SU-DHL-6 (cell line): ENCODE results near the gene ROR1.

ENCODE experiments used
- H2AFZ ChIP-seq: fragments of 200-600 bp; sonication (generic); 2 replicates; pipeline ENCODE4 v1.6.1; 2014; ENCODE audit warnings: low read depth, mild to moderate bottlenecking, moderate library complexity, mixed read lengths, antibody characterized with exemption, low read length; ENCODE audit not compliant: severe bottlenecking
- H3F3A ChIP-seq: fragments of 200-600 bp; shearing (Covaris generic); 2 replicates; pipeline ENCODE4 v1.6.0; 2016; ENCODE audit warnings: antibody characterized with exemption, mild to moderate bottlenecking; ENCODE audit not compliant: insufficient read depth
- H3K27ac ChIP-seq: fragments of 200-600 bp; sonication (generic); 2 replicates; pipeline ENCODE4 v1.5.1; 2016; ENCODE audit warnings: low read depth, mild to moderate bottlenecking, low read length, moderate library complexity, mixed read lengths
- H3K27me3 ChIP-seq: fragments of 200-600 bp; sonication (generic), shearing (Covaris generic); 2 replicates; pipeline ENCODE4 v1.6.0; 2014; ENCODE audit warnings: mild to moderate bottlenecking, low read length
- H3K36me3 ChIP-seq: fragments of 200-600 bp; sonication (generic); 2 replicates; pipeline ENCODE4 v1.6.1; 2014; ENCODE audit warnings: mild to moderate bottlenecking, low read length, mixed read lengths
- H3K4me2 ChIP-seq: fragments of 300-600, 200-600 bp; shearing (Covaris generic), sonication (generic); 2 replicates; pipeline ENCODE4 v1.6.0; 2014; ENCODE audit warnings: low read length, low read depth, mild to moderate bottlenecking; ENCODE audit not compliant: poor library complexity, severe bottlenecking
- H3K4me3 ChIP-seq: fragments of 200-600 bp; sonication (generic); 2 replicates; pipeline ENCODE4 v1.5.1; 2014; ENCODE audit warnings: antibody characterized with exemption, low read length, mild to moderate bottlenecking, mixed read lengths; ENCODE audit not compliant: insufficient read depth, poor library complexity, severe bottlenecking
- H3K79me2 ChIP-seq: fragments of 200-600 bp; sonication (generic); 2 replicates; pipeline ENCODE4 v1.6.1; 2014; ENCODE audit warnings: mild to moderate bottlenecking, low read length, moderate library complexity; ENCODE audit not compliant: insufficient read depth
- H3K9ac ChIP-seq: fragments of 200-600 bp; sonication (generic); 2 replicates; pipeline ENCODE4 v1.7.0; 2014; ENCODE audit warnings: mild to moderate bottlenecking, low read length
- H3K9me2 ChIP-seq: fragments of 200-600 bp; sonication (generic); replicated peaks from 2 replicates; pipeline ENCODE4 v1.6.1; 2014; ENCODE audit warnings: low read length; ENCODE audit not compliant: insufficient read depth
- H3K9me3 ChIP-seq: fragments of 200-600 bp; sonication (generic); 2 replicates; pipeline ENCODE4 v1.6.1; 2014; ENCODE audit warnings: low read length, mixed read lengths; ENCODE audit not compliant: insufficient read depth
- H4K20me1 ChIP-seq: fragments of 200-600 bp; sonication (generic); 2 replicates; pipeline ENCODE4 v1.6.1; 2014; ENCODE audit warnings: low read depth, mild to moderate bottlenecking, antibody characterized with exemption, low read length, moderate library complexity, mixed read lengths
- EZH2phosphoT487 ChIP-seq: fragments of 200-600 bp; sonication (generic), shearing (Covaris generic); conservative IDR thresholded peaks from 2 replicates; pipeline ENCODE4 v1.6.1; 2018; ENCODE audit warnings: mild to moderate bottlenecking, antibody characterized with exemption, low read length, moderate library complexity, mixed read lengths
- TF ChIP-seq, protein P1 (sequence below): fragments of 200-600 bp; sonication (generic); IDR thresholded peaks from one replicate; pipeline ENCODE4 v1.5.1; 2017; ENCODE audit warnings: antibody characterized with exemption, mild to moderate bottlenecking, low read length, moderate library complexity; ENCODE audit not compliant: insufficient read depth, poor library complexity, severe bottlenecking

The ROR1 gene

DNA sequence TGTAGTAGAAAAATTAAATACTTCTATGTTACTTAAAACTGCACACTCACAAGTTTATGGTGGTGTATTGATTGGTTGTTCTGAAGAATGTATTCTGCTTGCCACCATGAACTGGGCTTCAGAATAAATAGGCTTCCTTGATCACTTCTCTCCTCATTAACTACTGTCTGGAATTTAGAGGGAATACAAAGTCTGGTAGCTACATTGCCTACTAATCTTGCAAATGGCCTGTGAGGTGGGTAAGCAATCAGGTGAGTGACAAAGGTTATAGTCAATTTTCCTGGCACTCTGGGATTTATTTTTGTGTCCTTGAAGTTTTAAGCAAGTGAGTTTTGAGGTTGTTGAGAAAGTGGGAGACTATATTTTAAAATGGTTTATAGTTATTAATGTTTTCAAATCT is 101.8 kb downstream of the ROR1 start:
- H2AFZ ChIP-seq = no peak overlapping the region
- H3K4me2 ChIP-seq = no peak overlapping the region
- no peaks in the 10 kb centered on the region for H3F3A ChIP-seq
- no peaks in the 10 kb centered on the region for H3K9me3 ChIP-seq
- no peaks in the 10 kb centered on the region for H4K20me1 ChIP-seq
- H3K4me3 ChIP-seq = no peak overlapping the region
- H3K9ac ChIP-seq = no peak overlapping the region
- no peaks in the 10 kb centered on the region for H3K79me2 ChIP-seq
- no peak for TF ChIP-seq EZH2phosphoT487
- TF ChIP-seq, protein P1, sequence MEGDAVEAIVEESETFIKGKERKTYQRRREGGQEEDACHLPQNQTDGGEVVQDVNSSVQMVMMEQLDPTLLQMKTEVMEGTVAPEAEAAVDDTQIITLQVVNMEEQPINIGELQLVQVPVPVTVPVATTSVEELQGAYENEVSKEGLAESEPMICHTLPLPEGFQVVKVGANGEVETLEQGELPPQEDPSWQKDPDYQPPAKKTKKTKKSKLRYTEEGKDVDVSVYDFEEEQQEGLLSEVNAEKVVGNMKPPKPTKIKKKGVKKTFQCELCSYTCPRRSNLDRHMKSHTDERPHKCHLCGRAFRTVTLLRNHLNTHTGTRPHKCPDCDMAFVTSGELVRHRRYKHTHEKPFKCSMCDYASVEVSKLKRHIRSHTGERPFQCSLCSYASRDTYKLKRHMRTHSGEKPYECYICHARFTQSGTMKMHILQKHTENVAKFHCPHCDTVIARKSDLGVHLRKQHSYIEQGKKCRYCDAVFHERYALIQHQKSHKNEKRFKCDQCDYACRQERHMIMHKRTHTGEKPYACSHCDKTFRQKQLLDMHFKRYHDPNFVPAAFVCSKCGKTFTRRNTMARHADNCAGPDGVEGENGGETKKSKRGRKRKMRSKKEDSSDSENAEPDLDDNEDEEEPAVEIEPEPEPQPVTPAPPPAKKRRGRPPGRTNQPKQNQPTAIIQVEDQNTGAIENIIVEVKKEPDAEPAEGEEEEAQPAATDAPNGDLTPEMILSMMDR = no peak
- H3K27ac ChIP-seq = no peak overlapping the region
- no peaks in the 10 kb centered on the region for H3K36me3 ChIP-seq
- H3K9me2 ChIP-seq = no peaks in the 10 kb centered on the region
- H3K27me3 ChIP-seq = no peaks in the 10 kb centered on the region

DNA sequence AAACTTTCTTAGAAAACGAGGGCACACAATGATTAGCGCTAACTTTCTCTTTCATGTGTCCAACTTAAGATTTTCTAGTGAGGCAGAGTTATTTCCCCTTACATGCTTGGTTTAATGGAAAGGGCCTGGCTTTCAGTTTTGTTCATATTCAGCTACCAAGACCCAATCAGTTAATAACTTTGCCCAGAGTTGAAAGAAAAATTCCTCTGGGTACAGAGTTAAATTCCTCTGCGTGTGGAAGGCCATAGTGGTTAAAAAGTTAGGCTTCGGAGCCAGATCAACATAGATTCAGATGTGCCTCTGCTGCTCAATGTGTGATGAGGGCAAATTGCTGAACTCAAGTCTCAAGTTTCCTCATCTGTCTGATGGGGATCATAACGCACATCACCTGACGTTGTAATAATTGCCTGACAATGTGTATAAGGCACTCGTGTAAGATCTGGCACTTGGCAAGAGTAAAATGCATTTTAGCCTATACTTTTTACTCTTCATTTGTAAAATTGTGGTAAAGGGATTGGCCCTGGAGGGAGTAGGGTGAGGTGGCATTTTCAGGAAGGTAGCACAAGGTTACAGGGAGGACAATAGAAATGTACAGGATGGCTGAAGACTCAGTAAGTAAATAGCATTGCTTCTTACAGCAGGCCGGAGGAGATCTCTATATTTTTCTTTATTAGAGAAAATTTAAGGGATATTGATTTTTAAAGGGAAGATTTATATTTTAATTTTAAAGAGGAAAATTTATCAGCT is 103.4 kb downstream of the ROR1 start:
- no peaks in the 10 kb centered on the region for H3K27me3 ChIP-seq
- no peak overlapping the region for H2AFZ ChIP-seq
- no peaks in the 10 kb centered on the region for H3K9me2 ChIP-seq
- H3K9me3 ChIP-seq = no peaks in the 10 kb centered on the region
- no peaks in the 10 kb centered on the region for H4K20me1 ChIP-seq
- no peaks in the 10 kb centered on the region for H3K79me2 ChIP-seq
- H3F3A ChIP-seq = no peaks in the 10 kb centered on the region
- no peak overlapping the region for H3K9ac ChIP-seq
- TF ChIP-seq, protein P1 = no peak
- no peak for TF ChIP-seq EZH2phosphoT487
- no peak overlapping the region for H3K4me3 ChIP-seq
- H3K4me2 ChIP-seq = no peak overlapping the region
- H3K36me3 ChIP-seq = no peaks in the 10 kb centered on the region
- H3K27ac ChIP-seq = no peak overlapping the region

DNA sequence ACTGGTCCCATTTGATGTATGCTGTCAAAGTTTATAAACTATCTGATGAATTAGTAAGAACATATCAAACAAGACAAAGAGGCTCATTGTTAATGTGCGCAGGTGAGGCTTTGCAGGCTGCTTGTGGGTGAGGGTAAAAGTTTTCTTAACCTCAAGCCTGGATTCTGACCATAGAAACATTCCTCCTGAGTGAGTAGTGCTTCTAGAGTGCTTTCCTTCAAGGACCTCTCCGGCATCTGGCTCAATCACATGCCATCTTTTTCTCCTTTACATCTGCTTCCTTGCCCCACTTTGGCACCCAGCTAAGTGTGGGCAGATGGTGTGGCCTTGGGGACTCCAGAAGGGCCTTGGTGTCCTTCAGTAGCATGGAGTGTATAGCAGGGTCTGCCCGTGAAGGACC is 104.0 kb downstream of the ROR1 start:
- Histone ChIP-seq H3K4me3 (no peak overlapping the region), H3K9ac (no peak overlapping the region), H3K36me3 (no peaks in the 10 kb centered on the region), H3K27me3 (no peaks in the 10 kb centered on the region), H3F3A (no peaks in the 10 kb centered on the region), H3K27ac (no peak overlapping the region), H4K20me1 (no peaks in the 10 kb centered on the region), H3K9me2 (no peaks in the 10 kb centered on the region), H3K4me2 (no peak overlapping the region), H3K9me3 (no peaks in the 10 kb centered on the region), H3K79me2 (no peaks in the 10 kb centered on the region), H2AFZ (no peak overlapping the region)
- TF ChIP-seq, protein P1 = no peak
- no peak for TF ChIP-seq EZH2phosphoT487
